ENCODE results near the gene PGM2L1.
"Not testable (repeated sequence)": the region's sequence is repeated elsewhere in the genome, so short reads cannot be mapped to it uniquely, and the experiment has no call there.

The PGM2L1 gene

DNA sequence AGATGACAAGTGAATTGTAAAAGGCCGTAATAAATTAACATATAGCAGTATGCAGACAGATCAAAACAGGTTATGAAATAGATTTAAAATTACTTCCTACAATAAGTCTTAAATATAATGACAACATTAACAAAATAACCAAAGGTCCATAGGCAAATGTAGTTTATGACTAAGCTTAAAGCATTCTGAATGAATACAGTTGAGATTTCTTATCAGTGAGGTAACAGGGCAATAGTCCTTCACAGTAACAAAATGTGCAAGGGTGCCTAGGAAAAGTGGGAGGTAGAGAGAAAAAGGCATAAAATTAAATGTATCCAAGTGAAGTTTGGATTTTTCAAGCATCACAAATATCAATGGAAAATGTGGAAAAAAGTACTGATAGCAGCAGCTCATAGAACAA lies 65.9 kb downstream of the PGM2L1 start:
- DNase-seq: no peak

DNA sequence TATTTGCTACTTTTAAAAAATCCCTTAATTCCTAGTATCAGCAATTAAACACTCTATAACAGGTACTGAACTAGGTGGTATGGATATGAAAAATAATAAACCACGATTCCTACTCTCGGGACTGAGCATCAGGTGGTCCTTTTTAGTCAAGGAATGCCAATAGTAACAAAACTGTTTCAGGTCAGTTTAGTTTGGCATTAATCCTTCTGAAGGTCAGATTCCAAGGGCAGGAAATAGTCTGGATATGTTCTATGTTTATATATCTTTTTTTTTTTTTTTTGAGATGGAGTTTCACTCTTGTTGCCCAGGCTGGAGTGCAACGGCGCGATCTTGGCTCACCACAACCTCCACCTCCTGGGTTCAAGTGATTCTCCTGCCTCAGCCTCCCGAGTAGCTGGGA lies 67.2 kb downstream of the PGM2L1 start:
- not testable (repeated sequence) for DNase-seq

DNA sequence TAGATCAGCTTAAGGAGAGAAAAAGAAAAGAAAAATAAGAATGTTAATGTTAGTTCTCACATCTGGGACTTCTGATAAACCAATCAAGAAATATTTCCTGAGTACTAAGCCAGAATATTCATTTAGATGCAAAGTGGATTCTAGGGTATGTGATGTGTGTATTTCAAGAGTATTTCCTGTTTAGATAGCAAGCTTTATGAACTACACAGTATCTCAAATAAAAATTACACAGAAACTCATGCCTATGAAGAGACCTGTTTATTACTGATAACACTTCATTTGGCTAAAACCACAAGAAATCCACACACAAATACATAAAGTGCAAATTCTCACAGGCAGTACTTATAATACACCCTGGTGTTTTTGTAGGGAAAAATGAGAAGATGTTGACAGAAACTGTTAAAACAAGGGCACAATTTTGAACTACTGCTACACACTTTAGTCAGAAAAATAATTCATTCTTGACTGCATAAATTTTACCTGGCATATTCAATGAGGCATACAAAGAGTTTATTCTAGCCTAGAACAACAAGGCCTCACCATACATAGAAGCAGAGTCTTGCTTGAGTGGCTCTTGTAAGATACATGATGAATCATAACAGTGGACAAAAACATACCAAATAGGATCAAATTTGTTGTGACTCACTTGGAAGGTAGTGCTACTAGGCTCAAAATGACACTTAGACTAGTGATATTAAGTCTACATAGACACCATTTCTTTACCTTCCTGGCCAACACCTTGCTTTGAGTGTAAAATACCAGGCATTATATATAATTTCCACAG lies 68.0 kb downstream of the PGM2L1 start:
- DNase-seq: no peak

DNA sequence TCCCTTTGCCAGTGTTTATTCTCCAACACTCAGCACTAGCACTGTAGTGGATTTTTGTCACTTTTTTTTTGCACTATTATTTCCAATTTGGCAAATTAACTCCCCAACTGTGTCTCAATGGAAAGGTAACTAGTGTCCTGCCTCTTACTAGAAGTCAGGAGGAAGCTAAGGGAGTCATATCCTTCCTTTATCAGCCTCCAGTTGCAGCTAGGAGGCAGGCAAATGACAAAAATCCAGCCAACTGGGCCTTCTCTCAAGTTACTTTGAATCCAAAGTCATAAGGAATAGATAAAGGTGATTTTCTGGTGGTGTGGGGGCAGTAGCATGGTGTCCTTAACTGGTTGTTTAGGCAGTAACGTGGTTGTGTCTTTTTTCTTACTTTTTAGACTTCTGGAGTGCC lies 71.2 kb downstream of the PGM2L1 start:
- no peak for DNase-seq

DNA sequence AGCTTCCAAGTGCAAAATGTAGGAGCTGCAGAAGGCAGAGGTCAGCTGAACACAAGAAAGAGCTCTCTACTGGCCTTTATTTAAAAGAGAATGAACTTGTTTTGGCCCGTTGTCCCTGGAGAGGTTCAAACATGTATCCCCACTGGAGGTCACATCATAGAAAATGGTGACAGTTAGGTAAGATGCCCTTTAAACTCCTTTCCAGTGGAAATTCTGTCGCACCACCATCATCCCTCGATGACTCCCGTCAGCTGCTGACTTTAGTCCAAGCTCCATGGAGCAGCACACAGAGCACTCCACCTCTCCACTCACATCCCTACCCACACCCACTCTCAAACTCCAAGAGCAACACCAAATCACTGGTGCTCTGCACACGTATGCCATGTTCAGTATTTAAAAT lies 71.6 kb downstream of the PGM2L1 start:
- no peak for DNase-seq

DNA sequence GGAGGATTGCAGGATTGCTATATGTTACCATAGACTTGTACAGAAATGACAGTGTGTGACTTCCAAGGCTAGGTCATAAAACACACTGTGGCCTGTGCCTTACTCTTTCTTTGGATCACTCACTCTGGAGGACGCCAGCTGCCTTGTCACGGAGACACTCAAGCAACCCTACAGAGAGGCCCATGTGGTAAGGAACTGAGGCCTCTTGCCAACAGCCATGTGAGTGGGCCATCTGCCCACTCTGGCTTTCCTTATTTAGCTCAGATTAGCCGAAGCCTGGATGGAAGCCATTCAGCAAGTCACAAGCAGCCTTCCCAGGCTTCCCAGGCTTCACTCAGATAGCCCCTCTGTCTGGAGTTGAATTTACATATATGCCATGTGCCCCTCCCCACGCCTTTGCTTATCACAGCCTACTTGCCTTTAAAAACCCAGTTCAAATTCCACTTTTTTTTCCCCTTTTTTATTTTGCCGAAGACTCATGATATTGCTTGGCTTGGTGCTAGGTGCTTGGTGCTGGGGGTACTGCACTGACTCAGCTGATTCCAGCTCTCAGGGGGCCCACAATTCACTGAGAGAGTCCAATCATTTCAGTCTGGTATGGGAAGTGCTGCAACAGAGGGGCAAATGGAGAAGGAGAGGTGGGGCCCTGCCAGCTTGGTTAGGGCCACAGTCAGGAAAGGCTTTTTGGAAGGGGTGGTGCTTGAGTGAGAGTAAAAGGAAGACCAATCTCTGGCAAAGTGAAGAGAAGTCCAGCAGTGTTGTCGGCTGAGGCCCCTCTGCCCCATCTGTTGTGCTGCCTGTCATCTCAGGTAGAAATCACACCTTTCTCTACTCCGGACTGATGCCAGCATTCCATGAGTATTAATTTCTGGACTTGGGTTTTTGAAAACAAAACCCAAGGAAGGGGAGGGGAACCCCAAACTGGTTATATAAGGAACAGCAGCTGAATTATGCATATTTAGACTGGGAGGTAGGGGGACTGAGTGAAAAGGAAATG lies 72.3 kb downstream of the PGM2L1 start:
- peak; percentile 29 to 59 for DNase-seq

DNA sequence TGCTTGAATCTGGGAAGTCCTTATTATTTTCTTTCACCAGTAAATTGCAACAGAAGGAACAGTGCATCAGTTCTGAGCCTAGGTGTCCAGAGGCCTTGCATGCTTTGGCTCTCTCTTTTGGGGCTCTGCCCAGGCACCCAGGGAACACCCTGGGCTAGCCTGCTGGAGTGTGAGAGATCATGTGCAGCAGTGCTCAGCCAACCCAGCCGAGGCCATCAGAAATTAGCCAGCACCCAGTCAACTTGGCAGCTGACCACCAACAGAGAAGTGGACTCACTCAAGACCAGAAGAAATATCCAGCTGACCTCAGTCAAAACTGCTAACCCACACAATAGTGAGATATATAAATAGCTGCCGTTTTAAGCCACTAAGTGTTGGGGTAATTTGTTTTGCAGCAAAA lies 75.6 kb downstream of the PGM2L1 start:
- DNase-seq: peak in 1 of 2 donors; percentile 5

DNA sequence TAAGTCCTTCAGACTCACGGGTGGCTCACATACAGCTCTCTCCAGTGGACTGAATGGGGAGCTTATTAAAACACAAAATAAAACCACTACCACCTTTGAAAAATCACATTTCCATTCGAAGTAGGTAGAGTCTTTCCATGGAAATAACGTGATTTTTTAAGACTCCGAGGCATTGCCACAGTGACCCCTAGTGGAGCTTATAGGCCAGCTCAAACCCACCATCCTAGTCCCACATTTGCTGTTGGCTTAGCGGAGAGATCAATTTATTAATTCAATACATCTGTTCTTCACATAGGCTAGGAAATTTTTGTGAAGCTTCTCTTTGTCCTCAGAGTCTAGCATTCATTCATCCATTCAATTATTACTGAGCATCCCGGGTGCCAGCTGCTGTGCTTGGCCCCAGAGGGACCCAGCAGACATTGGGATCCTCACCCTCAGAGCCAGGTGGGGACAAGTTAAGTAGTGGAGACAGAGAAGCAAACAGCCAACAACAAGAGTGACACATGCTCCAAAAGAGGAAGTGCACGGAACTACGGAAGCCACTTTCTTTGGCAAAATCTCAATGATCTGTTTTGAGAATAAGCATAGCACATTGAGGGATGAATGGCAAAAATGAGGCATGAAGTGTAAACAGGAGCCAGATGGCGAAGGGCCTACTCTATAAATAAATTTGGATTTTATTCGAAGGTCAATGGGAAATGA lies 76.6 kb downstream of the PGM2L1 start:
- DNase-seq: no peak

DNA sequence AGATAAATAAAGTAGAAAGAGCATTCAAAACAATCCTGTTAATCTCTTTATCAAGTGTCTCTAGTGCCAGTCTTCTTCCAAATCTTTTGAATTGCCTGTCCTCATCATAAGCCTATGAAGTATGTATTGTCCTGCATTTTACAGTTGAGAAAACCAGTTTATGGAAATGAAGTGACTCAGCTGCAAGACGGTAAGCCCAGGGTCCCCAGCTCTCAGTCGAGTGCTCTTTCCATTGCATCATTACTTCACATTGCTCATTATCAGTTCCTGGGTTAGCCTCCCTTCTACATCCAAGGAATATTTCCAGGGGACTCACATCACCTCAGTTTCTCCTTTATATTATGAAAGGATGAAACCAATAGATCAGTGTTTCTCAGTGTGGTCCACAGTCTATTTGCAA lies 77.7 kb downstream of the PGM2L1 start:
- no peak for DNase-seq

DNA sequence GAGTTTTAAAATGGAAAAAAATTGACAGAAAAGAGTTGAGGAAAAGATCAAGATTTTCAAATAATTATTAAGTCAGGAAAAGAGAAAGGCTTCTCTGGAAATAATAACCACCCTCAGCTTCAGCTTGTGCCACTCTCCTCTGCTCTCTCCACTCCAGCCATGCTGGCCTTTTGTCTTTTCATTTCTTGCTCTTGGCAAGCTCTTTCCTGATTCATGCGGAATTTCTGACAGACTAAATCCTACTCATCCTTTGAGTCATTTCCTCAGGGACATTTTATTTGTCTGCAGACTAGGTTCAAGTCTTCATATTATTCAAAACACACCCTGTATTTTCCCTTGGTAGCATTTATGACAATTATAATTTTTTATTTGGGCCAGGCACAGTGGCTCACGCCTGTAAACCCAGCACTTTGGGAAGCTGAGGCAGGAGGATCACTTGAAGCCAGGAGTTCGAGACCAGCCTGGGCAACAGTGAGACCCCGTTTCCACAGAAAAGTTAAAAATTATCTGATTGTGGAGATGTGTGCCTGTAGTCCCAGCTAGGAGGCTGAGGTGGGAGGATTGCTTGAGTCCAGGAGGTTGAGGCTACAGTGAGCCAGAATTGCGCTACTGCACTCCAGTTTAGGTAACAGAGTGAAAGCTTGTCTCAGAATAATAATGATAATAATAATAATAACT lies 79.0 kb downstream of the PGM2L1 start:
- DNase-seq: no peak

DNA sequence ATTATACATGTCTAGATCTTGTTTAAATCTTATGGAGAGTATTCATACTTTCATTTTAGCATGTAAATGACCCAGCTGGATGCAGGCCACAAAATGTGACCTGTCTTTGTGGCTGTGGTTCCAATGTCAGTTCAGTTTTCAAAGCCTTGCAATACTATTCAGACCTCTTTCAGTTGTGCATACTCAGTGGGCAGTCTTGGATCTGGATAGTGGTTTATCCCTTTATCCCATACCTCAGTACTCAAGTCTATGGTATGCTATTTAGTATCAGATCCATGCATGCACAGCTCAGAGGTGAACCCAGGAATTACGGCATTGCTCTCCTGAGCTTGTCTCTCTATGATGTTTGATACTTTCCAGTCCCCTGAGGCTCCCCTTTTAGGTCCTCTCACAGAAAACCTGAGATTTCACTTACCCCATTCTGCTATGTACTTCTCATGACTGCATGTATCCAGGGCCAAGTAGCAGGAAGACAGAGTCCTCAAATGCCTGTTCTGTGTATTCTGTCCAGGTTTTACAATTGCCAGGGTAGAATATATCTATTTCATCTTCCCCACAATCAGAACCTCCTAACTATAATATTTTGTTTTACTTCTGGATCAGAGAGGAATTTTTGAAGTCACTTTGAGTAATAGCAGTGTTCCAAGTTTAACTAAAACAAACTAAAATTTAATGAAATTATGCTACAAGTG lies 79.8 kb downstream of the PGM2L1 start:
- no peak for DNase-seq

DNA sequence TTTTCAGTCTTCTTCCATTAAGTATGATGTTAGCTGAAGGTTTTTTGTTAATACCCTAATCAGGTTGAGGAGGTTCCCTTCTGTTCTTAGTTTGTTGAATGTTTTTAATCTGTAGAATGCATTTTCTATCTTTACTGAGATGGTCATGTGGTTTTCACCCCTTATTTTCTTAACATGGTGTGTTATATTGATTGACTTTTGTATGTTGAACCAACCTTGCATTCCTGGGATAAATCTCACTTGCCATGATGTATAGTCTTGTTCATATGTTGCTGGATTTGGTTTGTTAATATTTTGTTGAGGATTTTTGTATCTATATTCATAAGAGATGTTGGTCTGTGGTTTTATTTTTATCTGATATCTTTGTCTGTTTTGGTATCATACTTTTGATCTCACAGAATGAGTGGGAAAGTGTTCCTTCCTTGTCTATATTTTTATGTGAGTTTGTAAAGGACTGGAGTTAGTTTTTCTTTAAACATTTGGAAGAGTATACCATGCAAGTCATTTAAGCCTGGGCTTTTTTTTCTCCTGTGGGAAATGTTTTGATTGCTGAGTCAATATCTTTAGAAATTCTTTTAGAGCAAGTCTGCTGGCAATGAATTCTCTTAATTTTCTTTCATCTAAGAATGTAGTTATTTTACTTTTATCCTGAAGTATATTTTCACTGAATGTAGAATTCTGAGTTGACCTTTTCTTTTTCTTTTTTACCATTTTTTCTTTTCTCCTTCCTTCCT lies 81.3 kb downstream of the PGM2L1 start:
- DNase-seq: no peak

DNA sequence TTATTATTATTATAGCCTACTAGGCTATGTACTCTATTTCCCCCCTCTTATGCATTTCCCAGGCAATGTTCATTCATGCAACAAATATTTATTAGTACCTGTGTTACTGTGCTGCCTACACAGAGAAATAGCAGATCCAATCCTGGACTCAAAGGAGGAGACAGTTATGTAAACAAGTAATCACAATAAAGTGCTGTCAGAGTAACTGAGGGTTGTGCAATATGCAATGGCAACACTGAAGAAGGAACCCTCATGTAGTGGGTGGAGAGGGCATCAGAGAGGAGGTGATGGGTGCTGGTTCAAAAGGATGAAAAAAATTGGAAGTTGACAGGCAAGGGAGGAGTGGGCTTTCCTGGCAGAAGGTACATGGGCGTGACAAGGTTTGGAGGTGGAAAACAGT lies 85.9 kb downstream of the PGM2L1 start:
- DNase-seq: no peak

DNA sequence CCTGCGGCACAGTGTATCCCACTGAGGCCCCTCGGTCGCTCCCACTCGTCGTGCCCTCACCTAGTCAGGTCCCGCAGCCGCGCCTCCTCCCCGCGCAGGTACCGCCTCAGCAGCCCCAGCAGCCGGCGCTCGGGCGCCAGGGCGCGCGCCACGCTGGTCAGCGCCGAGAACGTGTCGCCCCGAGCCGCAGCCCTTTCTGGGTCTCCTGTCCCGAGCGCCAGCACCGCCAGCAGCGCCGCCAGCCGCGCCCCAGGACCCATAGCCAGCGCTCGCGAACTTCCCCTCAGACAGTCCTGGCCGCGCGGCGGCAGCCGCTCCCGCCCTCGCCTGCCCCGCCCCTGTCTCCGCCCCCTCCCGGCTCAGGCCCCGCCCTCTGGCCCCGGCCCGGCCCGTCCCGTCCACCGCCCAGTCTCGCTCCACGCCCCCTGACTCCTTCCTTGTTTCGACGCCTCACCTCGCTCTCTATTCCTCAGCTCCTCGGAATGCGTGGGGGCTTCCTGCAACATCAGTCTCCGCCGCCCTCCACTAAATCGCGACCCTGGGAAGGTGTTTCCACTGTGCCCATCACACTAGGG lies 86.8 kb downstream of the PGM2L1 start, which contains the start of gene P4HA3:
Gene P4HA3 (minus strand): TSS at position 289 of the 575 bp plus-strand sequence. CDS start 29 bp downstream, at position 260.
- DNase-seq: peak in 1 of 2 donors; percentile 7

DNA sequence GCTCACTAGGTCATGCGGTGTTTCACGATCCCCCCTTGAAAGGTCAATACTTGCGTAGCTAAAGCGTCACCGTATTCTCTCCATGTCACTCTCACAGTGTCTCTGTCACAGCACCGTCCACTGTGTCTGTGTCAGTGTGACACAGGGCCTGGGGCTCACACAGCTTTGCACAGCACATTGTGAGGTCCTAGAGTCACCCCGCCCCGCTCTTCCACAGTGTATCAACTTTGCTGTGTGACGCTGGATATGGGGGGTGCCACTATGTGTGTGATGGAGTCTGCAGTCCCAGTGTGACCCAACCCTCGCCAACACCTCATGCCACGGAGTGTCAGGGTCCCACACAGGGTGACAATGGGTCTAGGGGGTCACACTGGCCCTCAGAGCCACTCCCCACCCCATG lies 87.4 kb downstream of the PGM2L1 start:
- DNase-seq: no peak

DNA sequence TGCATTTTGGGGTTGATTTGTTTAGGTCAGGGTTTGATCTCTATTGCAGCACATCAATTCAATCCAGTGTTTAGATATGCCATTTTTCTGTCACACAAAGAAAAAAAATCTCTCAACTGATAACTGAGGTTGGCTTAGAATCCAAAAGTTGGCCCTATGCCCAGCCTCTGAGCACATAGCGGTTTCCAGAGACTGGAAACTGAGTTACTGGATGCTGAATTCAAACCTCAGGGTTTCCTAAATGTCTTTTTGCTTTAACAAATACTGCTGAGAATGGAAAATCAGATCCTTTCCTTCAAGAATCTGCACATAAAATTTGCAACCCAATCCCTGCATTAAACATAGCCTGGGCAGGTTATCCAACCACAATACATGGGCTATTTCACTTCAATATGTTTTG lies 90.8 kb downstream of the PGM2L1 start:
- no peak for DNase-seq

DNA sequence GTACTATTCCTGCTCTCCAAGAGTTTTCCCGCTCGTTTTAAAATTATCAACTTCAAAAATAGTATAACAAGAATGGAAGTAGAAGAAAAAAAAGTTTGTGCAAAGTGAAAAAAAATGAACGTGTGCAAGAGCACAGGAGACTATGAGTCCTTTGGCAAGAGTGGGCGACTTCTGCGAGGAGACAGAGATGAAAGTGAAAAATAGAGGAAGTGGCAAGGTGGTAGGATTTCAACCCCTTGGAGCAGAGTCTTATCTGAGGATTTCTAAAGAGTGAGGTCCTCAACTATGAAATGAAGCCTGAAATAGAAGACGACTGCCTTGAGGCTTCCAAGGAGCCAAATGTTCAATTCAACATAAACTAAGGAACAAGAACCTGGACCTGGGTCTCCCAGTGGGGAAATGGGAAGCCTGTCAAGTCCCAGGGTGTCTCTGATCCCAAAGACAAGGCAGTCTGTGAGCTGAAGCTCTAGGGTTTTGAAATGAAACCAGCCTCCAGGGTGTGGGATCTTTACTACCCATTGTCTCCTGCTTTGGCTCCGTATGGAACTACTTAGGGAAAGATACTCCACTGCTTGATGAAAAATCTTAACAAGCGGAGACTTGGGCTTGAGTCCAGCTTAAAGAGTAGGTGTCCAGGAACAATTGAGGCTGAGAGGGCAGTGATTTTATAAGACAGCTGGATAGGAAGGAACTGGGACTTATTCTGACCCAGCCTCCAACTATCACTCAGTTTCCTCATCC lies 91.6 kb downstream of the PGM2L1 start:
- no peak for DNase-seq

DNA sequence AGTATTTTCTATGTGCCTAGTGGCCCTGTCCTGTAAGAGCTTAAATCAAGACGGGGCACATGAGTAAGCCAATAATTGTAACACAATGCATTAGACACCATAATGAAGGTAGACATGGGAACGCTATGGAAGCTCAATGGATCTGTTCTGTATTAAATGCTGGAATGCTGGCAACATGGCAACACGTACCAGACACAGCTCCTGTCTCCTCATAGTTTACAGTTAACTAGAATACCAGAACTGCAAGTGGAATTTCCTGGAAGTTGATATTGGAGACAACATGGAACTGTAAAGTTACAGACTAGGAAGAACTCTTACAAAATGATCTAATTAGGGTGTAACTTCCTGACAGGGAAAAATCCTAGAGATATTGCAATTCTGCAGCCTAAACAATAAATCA lies 99.2 kb downstream of the PGM2L1 start:
- no peak for DNase-seq

DNA sequence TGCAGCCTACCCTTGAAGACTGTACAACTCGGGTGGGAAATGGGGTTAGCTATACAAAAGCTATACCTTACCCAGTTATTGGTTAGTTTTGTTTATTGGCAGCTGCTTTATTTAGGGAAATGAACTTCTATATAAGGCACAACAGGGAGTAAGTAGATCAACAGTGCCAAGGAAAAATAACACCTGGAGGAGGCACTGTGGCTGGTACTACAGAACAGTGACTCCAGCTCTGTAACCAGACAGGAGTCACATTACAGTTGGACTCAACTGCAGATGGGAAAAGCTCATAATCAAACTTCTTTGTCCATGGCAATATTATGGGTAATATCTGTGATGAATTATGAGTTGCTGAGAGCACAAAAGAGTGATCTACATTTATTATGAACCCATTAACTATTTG lies 100.7 kb downstream of the PGM2L1 start:
- DNase-seq: no peak

DNA sequence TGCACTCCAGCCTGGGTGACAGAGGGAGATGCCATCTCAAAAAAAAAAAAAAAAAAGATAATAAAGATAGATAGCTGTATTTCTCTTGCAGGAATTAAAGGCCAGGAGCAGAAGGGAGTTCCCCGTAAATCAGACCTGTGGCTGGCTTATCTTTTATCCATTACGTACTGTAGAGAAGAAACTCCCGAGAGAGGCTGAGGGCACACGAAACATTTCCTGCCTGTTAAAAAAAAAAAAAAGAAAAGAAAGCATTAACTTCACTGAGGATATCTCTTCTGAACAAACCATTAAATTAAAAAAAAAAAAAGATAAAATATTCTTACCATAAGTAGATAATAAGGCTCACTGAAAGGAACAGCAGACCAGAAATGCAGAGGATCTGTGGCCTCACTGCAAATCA lies 109.3 kb downstream of the PGM2L1 start:
- no peak for DNase-seq
